ENCODE results near the gene SPRR3. TPM values are rescaled to one million over a fixed set of nuclear protein-coding genes. Genes with fewer than 3 reads are reported as not detected.

Gene SPRR3
- total RNA-seq, 1 donor from 2014 or later: 3.0 TPM

GRCh38 chr1:152972196-152972886 lies 29.2 kb upstream of the SPRR3 start:
- no peak overlapping the region for H3K4me3 Mint-ChIP-seq (ENCODE audit: unreplicated experiment)
- no peak overlapping the region for H3K27ac Mint-ChIP-seq (ENCODE audit: unreplicated experiment)
- H3K4me3 ChIP-seq (ENCODE audit: insufficient read depth, low read depth, low read length): no peak overlapping the region
- TF ChIP-seq EZH2 (IDR thresholded peaks at IDR 0.05; ENCODE audit: insufficient read depth, low read length) (no peak), CTCF (IDR thresholded peaks at IDR 0.05; ENCODE audit: insufficient read depth, low read depth, low read length) (no peak)
- no peak overlapping the region for H2AFZ ChIP-seq (ENCODE audit: low read depth, low read length)
- H3K4me1 ChIP-seq (ENCODE audit: insufficient read depth, low read length): no peaks in the 10 kb centered on the region
- H3K4me2 ChIP-seq (ENCODE audit: low read length): no peak overlapping the region
- no peaks in the 10 kb centered on the region for H3K9me3 ChIP-seq (ENCODE audit: insufficient read depth, low read depth, low read length)
- no peaks in the 10 kb centered on the region for H3K27me3 ChIP-seq (ENCODE audit: insufficient read depth, low read length)
- H3K4me1 Mint-ChIP-seq (ENCODE audit: low read depth, unreplicated experiment): no peaks in the 10 kb centered on the region
- no peaks in the 10 kb centered on the region for H3K79me2 ChIP-seq (ENCODE audit: insufficient read depth, low read length)
- peaks cover 7% of the 10 kb centered on the region for H3K27me3 Mint-ChIP-seq (ENCODE audit: low read depth, unreplicated experiment)
- peaks cover 1% of the 10 kb centered on the region for H3K36me3 Mint-ChIP-seq (ENCODE audit: low read depth, unreplicated experiment)
- H3K27ac ChIP-seq (ENCODE audit: low read depth, low read length): no peak overlapping the region
- no peaks in the 10 kb centered on the region for H4K20me1 ChIP-seq (ENCODE audit: insufficient read depth, low read length)
- peaks cover 2% of the 10 kb centered on the region for H3K9me3 Mint-ChIP-seq (ENCODE audit: unreplicated experiment)
- FAIRE-seq (no peak), DNase-seq (ENCODE audit: low read depth) (no peak)
- no peaks in the 10 kb centered on the region for H3K36me3 ChIP-seq (ENCODE audit: insufficient read depth, low read length)
- H3K9ac ChIP-seq (ENCODE audit: low read length): no peak overlapping the region

- H3K9ac ChIP-seq (ENCODE audit: low read length): no peak overlapping the region
- H3K79me2 ChIP-seq (ENCODE audit: insufficient read depth, low read length): no peaks in the 10 kb centered on the region
- H3K4me1 ChIP-seq (ENCODE audit: insufficient read depth, low read length): no peaks in the 10 kb centered on the region
- H4K20me1 ChIP-seq (ENCODE audit: insufficient read depth, low read length): no peaks in the 10 kb centered on the region
- H3K9me3 ChIP-seq (ENCODE audit: insufficient read depth, low read depth, low read length): no peaks in the 10 kb centered on the region
- Mint-ChIP-seq H3K27me3 (ENCODE audit: low read depth, unreplicated experiment) (peaks cover 34% of the 10 kb centered on the region), H3K36me3 (ENCODE audit: low read depth, unreplicated experiment) (peaks cover 1% of the 10 kb centered on the region), H3K9me3 (ENCODE audit: unreplicated experiment) (no peaks in the 10 kb centered on the region), H3K4me3 (ENCODE audit: unreplicated experiment) (no peak overlapping the region), H3K27ac (ENCODE audit: unreplicated experiment) (no peak overlapping the region), H3K4me1 (ENCODE audit: low read depth, unreplicated experiment) (no peaks in the 10 kb centered on the region)
- no peak overlapping the region for H3K4me2 ChIP-seq (ENCODE audit: low read length)
- no peaks in the 10 kb centered on the region for H3K27me3 ChIP-seq (ENCODE audit: insufficient read depth, low read length)
- no peaks in the 10 kb centered on the region for H3K36me3 ChIP-seq (ENCODE audit: insufficient read depth, low read length)
- H3K27ac ChIP-seq (ENCODE audit: low read depth, low read length): no peak overlapping the region
- FAIRE-seq: no peak
- TF ChIP-seq EZH2 (IDR thresholded peaks at IDR 0.05; ENCODE audit: insufficient read depth, low read length): no peak
- no peak for TF ChIP-seq CTCF (IDR thresholded peaks at IDR 0.05; ENCODE audit: insufficient read depth, low read depth, low read length)
- no peak for DNase-seq (ENCODE audit: low read depth)
- H3K4me3 ChIP-seq (ENCODE audit: insufficient read depth, low read depth, low read length): no peak overlapping the region
- H2AFZ ChIP-seq (ENCODE audit: low read depth, low read length): no peak overlapping the region
Observed at GRCh38 chr1:152976688-152977087, 24.9 kb upstream of the SPRR3 start.

GRCh38 chr1:152977614-152978013 lies 23.9 kb upstream of the SPRR3 start:
- H3K36me3 ChIP-seq (ENCODE audit: insufficient read depth, low read length): no peaks in the 10 kb centered on the region
- H3K27ac ChIP-seq (ENCODE audit: low read depth, low read length): no peak overlapping the region
- no peak overlapping the region for H3K27ac Mint-ChIP-seq (ENCODE audit: unreplicated experiment)
- no peaks in the 10 kb centered on the region for H3K4me1 Mint-ChIP-seq (ENCODE audit: low read depth, unreplicated experiment)
- H3K4me2 ChIP-seq (ENCODE audit: low read length): no peak overlapping the region
- H3K9me3 ChIP-seq (ENCODE audit: insufficient read depth, low read depth, low read length): no peaks in the 10 kb centered on the region
- H3K4me3 ChIP-seq (ENCODE audit: insufficient read depth, low read depth, low read length): no peak overlapping the region
- H3K79me2 ChIP-seq (ENCODE audit: insufficient read depth, low read length): no peaks in the 10 kb centered on the region
- no peaks in the 10 kb centered on the region for H4K20me1 ChIP-seq (ENCODE audit: insufficient read depth, low read length)
- no peak overlapping the region for H2AFZ ChIP-seq (ENCODE audit: low read depth, low read length)
- H3K9ac ChIP-seq (ENCODE audit: low read length): no peak overlapping the region
- TF ChIP-seq CTCF (IDR thresholded peaks at IDR 0.05; ENCODE audit: insufficient read depth, low read depth, low read length) (no peak), EZH2 (IDR thresholded peaks at IDR 0.05; ENCODE audit: insufficient read depth, low read length) (no peak)
- H3K9me3 Mint-ChIP-seq (ENCODE audit: unreplicated experiment): no peaks in the 10 kb centered on the region
- H3K27me3 ChIP-seq (ENCODE audit: insufficient read depth, low read length): no peaks in the 10 kb centered on the region
- DNase-seq (ENCODE audit: low read depth) (no peak), FAIRE-seq (no peak)
- H3K4me1 ChIP-seq (ENCODE audit: insufficient read depth, low read length): no peaks in the 10 kb centered on the region
- no peaks in the 10 kb centered on the region for H3K36me3 Mint-ChIP-seq (ENCODE audit: low read depth, unreplicated experiment)
- H3K4me3 Mint-ChIP-seq (ENCODE audit: unreplicated experiment): no peak overlapping the region
- peaks cover 39% of the 10 kb centered on the region for H3K27me3 Mint-ChIP-seq (ENCODE audit: low read depth, unreplicated experiment)
